Smooth muscle cell (in vitro differentiated cells): ENCODE data around the gene BMPR1B. TPM values are rescaled to one million over a fixed set of nuclear protein-coding genes. Genes with fewer than 3 reads are reported as not detected.

Source experiments
- DNase-seq: peaks from one replicate; lab custom pipeline; 2025; ENCODE audit not compliant: unreplicated experiment; lab: John Stamatoyannopoulos, UW
- H2AFZ ChIP-seq: fragments of 200-600 bp; sonication (generic); 2 replicates; pipeline ENCODE4 v1.6.0; 2016; ENCODE audit warnings: antibody characterized with exemption, low read depth, mild to moderate bottlenecking
- H3F3A ChIP-seq: fragments of 200-600 bp; sonication (generic); 2 replicates; pipeline ENCODE4 v1.6.0; 2017; ENCODE audit warnings: antibody characterized with exemption, low read depth
- H3K27ac ChIP-seq: fragments of 200-600 bp; sonication (generic); 2 replicates; pipeline ENCODE4 v1.5.1; 2016; ENCODE audit warnings: low read depth, mild to moderate bottlenecking
- H3K27me3 ChIP-seq: fragments of 200-600 bp; sonication (generic); 2 replicates; pipeline ENCODE4 v1.6.1; 2016; ENCODE audit warnings: low read depth, mild to moderate bottlenecking
- H3K36me3 ChIP-seq: fragments of 200-600 bp; sonication (generic); 2 replicates; pipeline ENCODE4 v1.5.1; 2016; ENCODE audit warnings: low read depth
- H3K4me1 ChIP-seq: fragments of 200-600 bp; sonication (generic); 2 replicates; pipeline ENCODE4 v1.5.1; 2016; ENCODE audit warnings: low read depth
- H3K4me2 ChIP-seq: fragments of 200-600 bp; sonication (generic); 2 replicates; pipeline ENCODE4 v1.6.0; 2016; ENCODE audit warnings: mild to moderate bottlenecking
- H3K4me3 ChIP-seq: fragments of 200-600 bp; sonication (generic); 2 replicates; pipeline ENCODE4 v1.5.1; 2016; ENCODE audit warnings: mild to moderate bottlenecking
- H3K79me2 ChIP-seq: fragments of 200-600 bp; sonication (generic); 2 replicates; pipeline ENCODE4 v1.6.0; 2016; ENCODE audit warnings: low read depth, mild to moderate bottlenecking
- H3K9ac ChIP-seq: fragments of 200-600 bp; sonication (generic); 2 replicates; pipeline ENCODE4 v1.6.0; 2016; ENCODE audit warnings: low read depth
- H3K9me3 ChIP-seq: fragments of 200-600 bp; sonication (generic); replicated peaks from 2 replicates; pipeline ENCODE4 v1.5.1; 2016; ENCODE audit warnings: low read depth
- H4K20me1 ChIP-seq: fragments of 200-600 bp; sonication (generic); 2 replicates; pipeline ENCODE4 v1.6.0; 2016; ENCODE audit warnings: low read depth
- CTCF ChIP-seq: fragments of 200-600 bp; sonication (generic); IDR thresholded peaks from 2 replicates; pipeline ENCODE4 v1.5.1; 2017; ENCODE audit warnings: borderline replicate concordance, mild to moderate bottlenecking, antibody characterized with exemption; ENCODE audit not compliant: insufficient read depth, poor library complexity, severe bottlenecking
- WGBS: methylation state at CpG from one replicate; pipeline ENCODE4 v1.1.7; 2016; ENCODE audit warnings: low lambda C conversion rate; 5-methylcytosine and 5-hydroxymethylcytosine counted together
- polyA plus RNA-seq: library from polyadenylated mRNA; unstranded; fragments of >200 nt; fragmentation: Nextera tagmentation; extraction: Ambion mirVana; gene quantifications from 2 replicates; pipeline ENCODE4 v1.2.1, GENCODE V29; 2016
- total RNA-seq: library from RNA; depleted of rRNA; stranded (reverse); fragments of >200 nt; gene quantifications from 2 replicates; pipeline ENCODE4 v1.2.3, GENCODE V29; 2014

The BMPR1B gene
- total and polyA plus RNA-seq, 2 experiments from 2014 or later = 0.03 to 1.2 TPM

- 64% methylated on average over 3 of the region's 3 CpGs for WGBS
- Histone ChIP-seq H3K4me1 (no peaks in the 10 kb centered on the region), H3K9ac (no peak overlapping the region), H3K4me2 (no peak overlapping the region), H3K27me3 (no peaks in the 10 kb centered on the region), H4K20me1 (no peaks in the 10 kb centered on the region), H2AFZ (no peak overlapping the region), H3K4me3 (no peak overlapping the region), H3K36me3 (no peaks in the 10 kb centered on the region), H3K9me3 (no peaks in the 10 kb centered on the region), H3F3A (no peaks in the 10 kb centered on the region), H3K27ac (no peak overlapping the region), H3K79me2 (no peaks in the 10 kb centered on the region)
- TF ChIP-seq CTCF = no peak
- no peak for DNase-seq
Measured at GRCh38 chr4:95091272-95091671, 333.5 kb downstream of the BMPR1B start.

GRCh38 chr4:95092766-95093165 lies 335.0 kb downstream of the BMPR1B start:
- Histone ChIP-seq H3K4me1 (no peaks in the 10 kb centered on the region), H3K36me3 (no peaks in the 10 kb centered on the region), H3K27ac (no peak overlapping the region), H3K9ac (no peak overlapping the region), H3K9me3 (no peaks in the 10 kb centered on the region), H3K4me3 (no peak overlapping the region), H2AFZ (no peak overlapping the region), H3K79me2 (no peaks in the 10 kb centered on the region), H3K4me2 (no peak overlapping the region), H3K27me3 (no peaks in the 10 kb centered on the region), H4K20me1 (no peaks in the 10 kb centered on the region), H3F3A (no peaks in the 10 kb centered on the region)
- no peak for TF ChIP-seq CTCF
- WGBS = 81% methylated on average over 3 of the region's 3 CpGs
- DNase-seq = no peak

GRCh38 chr4:95093460-95093859 lies 335.7 kb downstream of the BMPR1B start:
- Histone ChIP-seq H3K4me3 (no peak overlapping the region), H3K9ac (no peak overlapping the region), H4K20me1 (no peaks in the 10 kb centered on the region), H3K79me2 (no peaks in the 10 kb centered on the region), H3K9me3 (no peaks in the 10 kb centered on the region), H3K4me1 (no peaks in the 10 kb centered on the region), H3K27ac (no peak overlapping the region), H3F3A (no peaks in the 10 kb centered on the region), H3K36me3 (no peaks in the 10 kb centered on the region), H3K4me2 (no peak overlapping the region), H2AFZ (no peak overlapping the region), H3K27me3 (no peaks in the 10 kb centered on the region)
- no peak for DNase-seq
- WGBS = 98% methylated on average over 2 of the region's 2 CpGs
- no peak for TF ChIP-seq CTCF
